ENCODE measurements around the gene ACD.

Gene ACD

GRCh38 chr16:67683767-67684166 lies 23.7 kb upstream of the ACD start:
- peaks cover 13% of the 10 kb centered on the region for H3K36me3 Mint-ChIP-seq (ENCODE audit: low read depth)
- no peaks in the 10 kb centered on the region for H3K27me3 Mint-ChIP-seq
- H3K4me1 Mint-ChIP-seq (ENCODE audit: low read depth), result peaks cover 5% of the 10 kb centered on the region
- H3K27ac Mint-ChIP-seq, result no peak overlapping the region
- H3K9me3 Mint-ChIP-seq, result no peaks in the 10 kb centered on the region
- no peak overlapping the region for H3K4me3 Mint-ChIP-seq

- Mint-ChIP-seq H3K27ac (no peak overlapping the region), H3K9me3 (no peaks in the 10 kb centered on the region)
Observed at GRCh38 chr16:67679935-67680897, 20.2 kb upstream of the ACD start.

GRCh38 chr16:67678354-67679023 lies 18.4 kb upstream of the ACD start:
- no peak overlapping the region for H3K27ac Mint-ChIP-seq
- H3K4me1 Mint-ChIP-seq (ENCODE audit: low read depth), result no peaks in the 10 kb centered on the region
- H3K27me3 Mint-ChIP-seq, result no peaks in the 10 kb centered on the region
- no peaks in the 10 kb centered on the region for H3K9me3 Mint-ChIP-seq
- no peak overlapping the region for H3K4me3 Mint-ChIP-seq
- H3K36me3 Mint-ChIP-seq (ENCODE audit: low read depth), result peaks cover 3% of the 10 kb centered on the region

More at GRCh38 chr16:67679935-67680897, 20.2 kb upstream of the ACD start:
- no peak overlapping the region for H3K4me3 Mint-ChIP-seq
- peaks cover 9% of the 10 kb centered on the region for H3K36me3 Mint-ChIP-seq (ENCODE audit: low read depth)
- no peaks in the 10 kb centered on the region for H3K4me1 Mint-ChIP-seq (ENCODE audit: low read depth)
- H3K27me3 Mint-ChIP-seq, result no peaks in the 10 kb centered on the region

GRCh38 chr16:67677712-67678111 lies 17.7 kb upstream of the ACD start:
- Mint-ChIP-seq H3K9me3 (no peaks in the 10 kb centered on the region), H3K27me3 (no peaks in the 10 kb centered on the region), H3K4me3 (no peak overlapping the region), H3K27ac (no peak overlapping the region), H3K4me1 (ENCODE audit: low read depth) (peaks cover under 1% of the 10 kb centered on the region), H3K36me3 (ENCODE audit: low read depth) (no peaks in the 10 kb centered on the region)

GRCh38 chr16:67676939-67677338 lies 16.9 kb upstream of the ACD start:
- Mint-ChIP-seq H3K4me1 (ENCODE audit: low read depth) (peaks cover 3% of the 10 kb centered on the region), H3K27ac (no peak overlapping the region), H3K9me3 (no peaks in the 10 kb centered on the region), H3K27me3 (no peaks in the 10 kb centered on the region), H3K4me3 (no peak overlapping the region), H3K36me3 (ENCODE audit: low read depth) (no peaks in the 10 kb centered on the region)

- H3K36me3 Mint-ChIP-seq (ENCODE audit: low read depth), result no peaks in the 10 kb centered on the region
- H3K4me1 Mint-ChIP-seq (ENCODE audit: low read depth), result peaks cover 3% of the 10 kb centered on the region
- no peak overlapping the region for H3K4me3 Mint-ChIP-seq
- no peaks in the 10 kb centered on the region for H3K9me3 Mint-ChIP-seq
- no peak overlapping the region for H3K27ac Mint-ChIP-seq
- no peaks in the 10 kb centered on the region for H3K27me3 Mint-ChIP-seq
Observed at GRCh38 chr16:67676516-67676915, 16.5 kb upstream of the ACD start.

GRCh38 chr16:67675999-67676398 lies 15.9 kb upstream of the ACD start:
- Mint-ChIP-seq H3K9me3 (no peaks in the 10 kb centered on the region), H3K36me3 (ENCODE audit: low read depth) (no peaks in the 10 kb centered on the region), H3K4me1 (ENCODE audit: low read depth) (peaks cover 3% of the 10 kb centered on the region), H3K4me3 (no peak overlapping the region), H3K27me3 (no peaks in the 10 kb centered on the region), H3K27ac (no peak overlapping the region)

GRCh38 chr16:67675579-67675935 lies 15.5 kb upstream of the ACD start:
- H3K9me3 Mint-ChIP-seq, result no peaks in the 10 kb centered on the region
- no peaks in the 10 kb centered on the region for H3K27me3 Mint-ChIP-seq
- H3K36me3 Mint-ChIP-seq (ENCODE audit: low read depth), result no peaks in the 10 kb centered on the region
- H3K4me3 Mint-ChIP-seq, result no peak overlapping the region
- no peak overlapping the region for H3K27ac Mint-ChIP-seq
- H3K4me1 Mint-ChIP-seq (ENCODE audit: low read depth), result peaks cover 3% of the 10 kb centered on the region

GRCh38 chr16:67674851-67675578 lies 15.0 kb upstream of the ACD start:
- no peaks in the 10 kb centered on the region for H3K9me3 Mint-ChIP-seq
- H3K27ac Mint-ChIP-seq, result no peak overlapping the region
- H3K4me3 Mint-ChIP-seq, result no peak overlapping the region
- H3K27me3 Mint-ChIP-seq, result no peaks in the 10 kb centered on the region
- H3K4me1 Mint-ChIP-seq (ENCODE audit: low read depth), result peaks cover 3% of the 10 kb centered on the region
- no peaks in the 10 kb centered on the region for H3K36me3 Mint-ChIP-seq (ENCODE audit: low read depth)

GRCh38 chr16:67673712-67674580 lies 13.9 kb upstream of the ACD start:
- peaks cover 10% of the 10 kb centered on the region for H3K4me1 Mint-ChIP-seq (ENCODE audit: low read depth)
- no peaks in the 10 kb centered on the region for H3K9me3 Mint-ChIP-seq
- no peaks in the 10 kb centered on the region for H3K36me3 Mint-ChIP-seq (ENCODE audit: low read depth)
- H3K27ac Mint-ChIP-seq, result peak overlapping the region; percentile 12
- H3K4me3 Mint-ChIP-seq, result no peak overlapping the region
- no peaks in the 10 kb centered on the region for H3K27me3 Mint-ChIP-seq

- H3K9me3 Mint-ChIP-seq, result no peaks in the 10 kb centered on the region
- no peaks in the 10 kb centered on the region for H3K36me3 Mint-ChIP-seq (ENCODE audit: low read depth)
- H3K4me3 Mint-ChIP-seq, result no peak overlapping the region
- H3K27me3 Mint-ChIP-seq, result no peaks in the 10 kb centered on the region
- no peak overlapping the region for H3K27ac Mint-ChIP-seq
- peaks cover 16% of the 10 kb centered on the region for H3K4me1 Mint-ChIP-seq (ENCODE audit: low read depth)
Observed at GRCh38 chr16:67672739-67673662, 12.9 kb upstream of the ACD start.

GRCh38 chr16:67672306-67672705 lies 12.2 kb upstream of the ACD start:
- H3K9me3 Mint-ChIP-seq, result no peaks in the 10 kb centered on the region
- no peak overlapping the region for H3K27ac Mint-ChIP-seq
- no peaks in the 10 kb centered on the region for H3K36me3 Mint-ChIP-seq (ENCODE audit: low read depth)
- H3K4me1 Mint-ChIP-seq (ENCODE audit: low read depth), result peaks cover 20% of the 10 kb centered on the region
- no peak overlapping the region for H3K4me3 Mint-ChIP-seq
- H3K27me3 Mint-ChIP-seq, result no peaks in the 10 kb centered on the region

GRCh38 chr16:67669499-67670101 lies 9.5 kb upstream of the ACD start:
- no peaks in the 10 kb centered on the region for H3K36me3 Mint-ChIP-seq (ENCODE audit: low read depth)
- no peak overlapping the region for H3K4me3 Mint-ChIP-seq
- no peaks in the 10 kb centered on the region for H3K27me3 Mint-ChIP-seq
- H3K27ac Mint-ChIP-seq, result no peak overlapping the region
- peaks cover 31% of the 10 kb centered on the region for H3K4me1 Mint-ChIP-seq (ENCODE audit: low read depth)
- no peaks in the 10 kb centered on the region for H3K9me3 Mint-ChIP-seq

Measured in stimulated activated naive CD8-positive, alpha-beta T cell treated with anti-CD3 and anti-CD28 coated beads, Interleukin-15, Interleukin-2, amounts not matched to agents 100 ng/mL and 50 ng/mL, for 24 hours (primary cell).